ENCODE results near the gene WFIKKN2.

Gene WFIKKN2

DNA sequence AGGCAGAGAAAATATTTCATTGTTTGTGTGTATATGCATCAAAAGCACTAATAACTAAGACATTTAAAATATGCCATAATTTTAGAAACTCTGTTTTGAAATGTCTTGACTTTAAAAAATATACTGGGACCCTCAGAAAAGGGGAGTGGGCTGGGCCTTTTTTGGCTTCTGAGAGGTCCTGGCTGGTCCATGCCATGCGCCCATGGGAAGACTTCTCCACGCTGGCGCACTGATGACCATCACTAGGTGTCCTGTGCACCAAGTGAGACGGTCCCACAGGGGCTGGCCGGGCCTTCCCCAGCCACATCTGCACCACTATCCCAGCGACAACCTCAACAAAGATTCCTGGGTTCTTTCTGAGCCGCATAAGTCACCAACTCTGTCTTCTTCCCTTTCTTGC, 27.0 kb upstream of the WFIKKN2 start:
- no peak for DNase-seq (ENCODE audit: low read depth)

DNA sequence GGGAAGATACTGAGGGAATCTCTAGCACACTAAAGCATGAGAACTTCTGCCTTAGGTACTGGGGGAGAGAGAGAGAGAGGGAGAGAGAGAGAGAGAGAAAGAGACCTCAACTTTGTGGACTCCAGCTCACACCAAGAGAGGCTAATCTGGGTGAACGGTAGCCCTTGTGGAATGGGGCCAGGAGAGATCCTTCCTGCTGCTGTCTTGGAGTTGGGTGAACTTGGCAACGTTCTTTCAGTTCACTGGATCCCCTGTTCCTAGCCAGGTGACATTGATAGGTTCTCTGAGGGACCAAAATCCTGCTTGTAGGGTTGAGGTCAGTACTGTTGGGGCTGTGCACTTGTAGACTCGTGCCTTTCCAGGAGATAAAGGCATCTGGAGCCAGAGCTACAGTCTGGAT, 26.5 kb upstream of the WFIKKN2 start:
- DNase-seq (ENCODE audit: low read depth): no peak

DNA sequence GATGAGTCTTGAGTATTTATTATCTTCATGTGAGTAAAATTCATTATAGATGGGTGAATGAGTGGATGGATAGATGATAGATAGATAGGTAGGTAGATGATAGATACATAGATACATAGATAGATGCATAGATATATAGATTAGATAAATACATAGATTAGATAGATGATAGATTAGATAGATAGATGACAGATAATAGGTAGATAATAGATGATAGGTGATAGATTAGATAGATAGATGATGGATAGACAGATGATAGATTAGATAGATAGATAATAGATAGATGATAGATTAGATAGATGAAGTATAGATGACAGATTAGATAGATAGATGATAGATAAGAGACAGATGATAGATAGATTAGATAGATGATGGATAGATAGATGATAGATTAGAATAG, 21.8 kb upstream of the WFIKKN2 start:
- DNase-seq (ENCODE audit: low read depth): no peak

DNA sequence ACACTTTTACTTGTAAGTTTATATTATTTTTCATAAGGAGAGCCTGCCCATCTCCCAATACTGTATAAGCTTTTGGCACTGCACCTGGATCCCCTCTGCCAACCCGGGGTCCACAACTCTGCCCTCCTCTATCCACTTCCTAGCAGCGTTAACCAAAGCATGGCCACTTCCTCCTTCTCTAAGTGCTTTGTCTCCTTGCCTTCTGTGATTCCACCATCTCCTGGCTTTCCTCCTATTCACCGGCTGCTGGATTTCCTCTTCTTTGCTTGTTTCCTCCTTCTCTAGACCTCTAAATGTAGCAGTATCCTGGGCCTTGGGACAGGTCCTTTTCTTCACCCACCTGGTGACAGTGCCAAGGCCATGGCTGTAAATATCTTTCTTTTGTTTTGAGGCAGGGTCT, 20.0 kb upstream of the WFIKKN2 start:
- no peak for DNase-seq (ENCODE audit: low read depth)

DNA sequence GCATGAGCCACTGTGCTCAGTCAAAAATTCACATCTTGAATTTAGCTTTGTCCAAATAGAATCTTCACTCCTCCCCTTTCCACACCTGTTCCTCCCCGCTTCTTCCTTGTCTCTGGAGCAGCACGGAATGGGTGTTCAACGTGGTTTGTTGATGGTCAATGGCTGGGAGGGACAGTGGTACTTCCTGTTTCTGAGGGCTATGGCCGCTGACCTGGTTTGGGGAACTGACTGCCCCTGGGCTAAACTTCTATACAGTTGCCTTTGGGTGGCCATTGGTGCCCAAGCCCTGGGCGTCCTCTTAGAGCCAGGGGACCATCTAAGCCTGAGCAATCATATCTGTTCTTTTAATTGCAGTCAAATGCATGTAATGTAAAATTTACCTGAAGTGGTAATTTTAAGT, 19.1 kb upstream of the WFIKKN2 start:
- no peak for DNase-seq (ENCODE audit: low read depth)

DNA sequence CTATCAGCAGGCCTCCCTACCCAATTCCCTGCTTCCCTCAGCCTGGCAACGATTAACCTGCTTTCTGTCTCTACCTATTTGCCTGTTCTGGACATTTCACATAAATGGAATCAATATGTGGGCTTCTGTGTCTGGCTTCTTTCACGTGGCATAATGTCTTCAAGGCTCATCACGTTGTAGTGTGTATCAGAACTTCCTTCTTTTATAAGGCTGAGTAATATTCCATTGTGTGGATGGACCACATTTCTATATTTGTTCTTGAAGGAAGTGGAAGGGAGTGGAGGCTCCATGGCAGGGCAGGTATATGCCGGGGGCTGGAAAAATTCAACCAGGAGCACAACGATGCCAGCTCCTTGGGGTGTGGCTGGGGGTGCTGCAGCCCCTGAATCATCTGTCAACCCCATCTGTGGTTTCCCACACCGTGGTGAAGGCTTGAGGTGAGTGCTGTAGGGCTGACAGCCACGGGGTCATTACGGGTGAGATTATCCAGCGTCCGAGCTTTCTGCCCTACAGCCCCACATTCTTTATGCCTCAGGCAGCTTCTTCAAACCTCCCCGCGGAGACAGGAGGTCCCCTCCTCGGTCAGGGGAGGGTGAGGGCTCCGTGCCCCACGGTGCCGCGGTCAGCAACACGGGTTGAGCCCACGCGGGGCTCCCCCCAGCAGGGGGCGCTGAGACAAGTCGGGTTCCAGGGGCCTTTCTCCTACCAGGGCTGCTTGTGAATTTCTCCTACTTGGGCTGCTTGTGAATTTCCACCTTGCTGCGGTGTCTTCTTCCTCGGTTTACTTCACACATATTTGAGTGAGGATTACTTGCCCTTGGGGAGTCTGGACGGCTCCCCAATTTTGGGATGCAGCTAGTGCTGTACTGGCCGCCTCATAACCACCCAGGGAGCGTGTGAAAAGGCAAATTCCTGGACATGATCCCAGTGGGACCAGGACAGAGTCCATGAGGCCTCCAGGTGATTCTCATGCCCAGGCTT, 18.3 kb upstream of the WFIKKN2 start:
- DNase-seq (ENCODE audit: low read depth): peak; percentile 24

DNA sequence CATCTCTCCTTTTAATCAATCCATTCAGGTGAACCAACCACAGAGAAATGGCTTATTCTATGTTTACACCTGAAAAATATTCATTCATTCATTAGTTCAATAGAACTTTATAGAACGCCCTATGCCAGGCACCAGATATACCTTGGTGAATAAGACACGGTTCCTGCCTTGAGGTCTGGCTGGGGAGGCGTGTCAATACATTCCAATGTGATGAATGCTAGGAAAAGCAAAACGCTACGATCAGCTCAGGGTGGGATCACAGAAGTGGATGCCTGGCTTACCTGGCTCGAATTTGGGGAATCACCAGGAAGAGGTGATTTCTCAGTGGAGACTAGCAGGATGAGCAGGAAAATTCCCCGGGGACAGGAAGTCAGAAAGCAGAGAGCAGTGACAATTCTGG, 17.5 kb upstream of the WFIKKN2 start:
- DNase-seq (ENCODE audit: low read depth): peak; percentile 17

DNA sequence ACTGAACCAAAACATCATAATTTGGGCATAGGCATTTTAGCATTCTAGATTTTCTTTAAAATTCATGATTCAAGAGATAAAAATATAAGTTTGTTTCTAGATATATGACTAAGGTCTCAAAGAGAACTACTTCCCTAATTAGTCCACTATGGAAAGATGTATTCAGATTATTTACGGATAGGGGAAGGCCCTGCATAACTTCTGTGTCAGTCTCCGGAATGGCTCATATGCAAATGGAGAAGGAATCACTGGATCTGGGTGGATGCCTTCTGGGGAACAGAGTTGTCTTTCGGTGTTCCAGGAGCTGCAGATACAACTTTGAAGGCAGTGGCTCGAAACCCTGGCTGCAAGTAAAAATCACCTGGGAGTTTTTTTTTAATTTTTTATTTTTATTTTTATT, 17.1 kb upstream of the WFIKKN2 start:
- no peak for DNase-seq (ENCODE audit: low read depth)

DNA sequence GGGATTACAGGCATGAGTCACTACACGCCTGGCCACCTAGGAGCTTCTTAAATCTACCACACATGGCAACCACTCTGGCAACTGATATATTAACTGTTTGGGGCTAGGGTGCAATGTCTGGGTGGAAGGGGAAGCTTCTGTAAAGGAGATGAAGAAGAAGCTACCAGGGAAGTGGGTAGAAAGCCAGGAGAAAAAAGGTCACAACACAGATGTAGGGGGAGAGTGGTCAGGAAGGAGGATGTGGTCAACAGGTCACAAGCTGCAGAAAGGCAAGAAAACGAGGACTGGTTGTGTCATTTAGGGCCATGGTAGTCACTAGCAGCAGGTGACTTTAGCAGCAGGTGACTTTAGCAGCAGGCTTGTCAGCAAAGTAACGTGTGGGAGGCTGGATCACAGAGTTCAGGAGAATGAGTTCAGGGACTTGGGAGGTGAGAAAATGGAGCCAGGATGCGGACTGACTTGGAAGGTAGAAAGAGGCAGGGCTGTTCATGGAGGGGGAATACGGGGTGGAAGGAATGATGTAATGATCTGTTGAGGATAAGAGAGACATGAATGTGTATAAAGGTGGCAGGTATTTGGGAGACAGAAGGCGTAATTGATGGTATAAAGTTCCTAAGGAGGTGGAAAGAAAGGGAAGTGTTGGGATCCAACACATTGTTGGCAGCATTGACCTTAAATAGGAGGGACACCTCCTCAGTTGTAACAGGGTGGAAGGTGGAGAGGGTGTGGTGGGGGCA, 16.3 kb upstream of the WFIKKN2 start:
- no peak for DNase-seq (ENCODE audit: low read depth)

DNA sequence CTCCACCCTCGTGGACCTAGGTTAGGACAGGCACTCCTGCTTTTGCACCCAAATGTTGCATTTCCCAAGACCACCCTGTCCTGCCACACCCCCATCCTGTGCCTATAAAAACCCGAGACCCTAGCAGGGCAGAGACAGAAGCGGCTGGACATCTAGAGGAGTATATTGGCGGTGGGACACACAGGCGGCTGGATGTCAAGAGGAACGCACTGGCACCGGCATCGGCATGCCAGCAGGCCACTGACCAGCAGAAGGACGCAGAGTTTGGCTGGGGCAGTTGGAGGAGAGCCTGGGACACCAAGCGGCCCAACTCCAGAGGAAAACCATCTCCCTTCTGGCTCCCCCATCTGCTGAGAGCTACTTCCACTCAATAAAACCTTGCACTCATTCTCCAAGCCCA, 14.7 kb upstream of the WFIKKN2 start:
- DNase-seq (ENCODE audit: low read depth): no peak

DNA sequence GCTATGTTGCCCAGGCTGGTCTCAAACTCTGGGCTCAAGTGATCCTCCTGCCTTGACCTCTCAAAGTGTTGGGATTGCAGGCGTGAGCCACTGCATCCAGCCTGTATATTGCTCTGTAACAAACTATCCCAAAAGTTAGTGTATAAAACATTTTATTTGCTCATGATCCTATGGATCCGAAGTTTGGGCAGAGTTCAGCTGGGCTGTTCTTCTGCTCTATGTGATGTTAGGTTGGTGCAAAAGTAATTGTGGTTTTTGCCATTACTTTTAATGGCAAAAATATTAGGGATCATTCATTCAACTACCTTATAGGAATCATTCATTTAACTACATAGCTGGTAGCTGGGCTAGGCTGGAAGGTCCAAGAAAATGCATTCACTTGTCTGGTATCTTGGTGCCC, 12.8 kb upstream of the WFIKKN2 start:
- no peak for DNase-seq (ENCODE audit: low read depth)

DNA sequence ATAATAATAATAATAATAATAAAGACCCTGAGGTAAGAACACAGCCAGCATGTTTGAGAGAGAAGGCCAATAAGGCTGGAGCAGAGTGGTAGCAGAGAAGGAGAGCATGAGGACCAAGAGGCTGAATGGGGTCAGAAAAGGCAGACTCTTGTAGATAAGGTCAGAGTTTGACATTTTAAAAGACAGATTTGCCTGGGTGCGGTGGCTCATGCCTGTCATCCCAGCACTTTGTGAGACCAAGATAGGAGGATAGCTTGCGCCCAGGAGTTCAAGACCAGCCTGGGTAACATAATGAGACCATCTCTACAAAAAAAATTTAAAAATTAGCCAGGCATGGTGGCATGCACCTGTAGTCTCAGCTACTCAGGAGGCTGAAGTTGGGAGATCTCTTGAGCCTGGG, 11.0 kb upstream of the WFIKKN2 start:
- no peak for DNase-seq (ENCODE audit: low read depth)

DNA sequence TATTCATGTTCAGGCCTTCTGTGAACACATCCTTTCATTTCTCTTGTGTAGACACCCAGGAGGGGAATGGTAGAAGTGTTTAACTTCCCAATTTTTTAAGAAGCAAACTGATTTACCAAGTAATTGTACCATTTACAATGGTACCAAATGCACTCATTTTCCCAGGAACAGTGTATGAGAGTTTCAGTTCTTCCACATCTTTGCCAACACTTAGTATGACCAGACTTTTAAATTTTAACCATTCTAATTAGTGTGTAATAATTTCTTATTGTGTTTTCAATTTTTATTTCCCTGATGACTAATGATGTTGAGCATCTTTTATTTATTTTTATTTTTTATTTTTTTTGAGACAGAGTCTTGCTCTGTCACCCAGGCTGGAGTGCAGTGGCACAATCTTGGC, 10.2 kb upstream of the WFIKKN2 start:
- no peak for DNase-seq (ENCODE audit: low read depth)

DNA sequence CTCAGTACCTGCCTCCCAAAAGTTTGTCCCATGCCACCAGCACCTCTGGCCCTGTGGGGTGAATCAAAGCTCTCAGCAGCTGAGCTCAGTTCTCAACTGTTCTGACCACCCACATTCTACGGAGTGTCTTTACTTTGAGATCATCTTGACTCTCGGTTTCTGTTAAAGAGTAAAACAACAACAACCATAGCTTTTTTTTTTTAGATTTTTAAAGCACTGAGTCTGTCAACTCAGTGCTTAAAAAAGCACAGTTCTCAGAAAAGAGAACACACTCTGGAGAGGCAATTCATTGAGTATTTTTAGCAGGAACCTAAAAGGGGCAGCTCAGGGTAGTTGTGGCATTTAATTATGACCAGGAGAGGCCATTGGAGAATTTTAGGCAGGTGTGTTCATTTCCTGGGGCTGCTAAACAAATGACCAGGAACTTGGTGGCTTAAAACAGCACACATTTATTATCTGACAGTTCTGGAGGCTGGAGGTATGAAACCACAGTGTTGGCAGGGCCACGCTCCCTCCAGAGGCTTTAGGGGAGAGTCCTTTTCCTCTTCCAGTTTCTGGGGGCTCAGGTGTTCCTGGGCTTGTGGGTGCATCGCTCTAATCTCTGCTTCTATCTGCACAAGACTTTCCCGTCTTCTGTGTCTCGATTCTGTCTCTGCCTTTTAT, 6.7 kb upstream of the WFIKKN2 start:
- no peak for DNase-seq (ENCODE audit: low read depth)

DNA sequence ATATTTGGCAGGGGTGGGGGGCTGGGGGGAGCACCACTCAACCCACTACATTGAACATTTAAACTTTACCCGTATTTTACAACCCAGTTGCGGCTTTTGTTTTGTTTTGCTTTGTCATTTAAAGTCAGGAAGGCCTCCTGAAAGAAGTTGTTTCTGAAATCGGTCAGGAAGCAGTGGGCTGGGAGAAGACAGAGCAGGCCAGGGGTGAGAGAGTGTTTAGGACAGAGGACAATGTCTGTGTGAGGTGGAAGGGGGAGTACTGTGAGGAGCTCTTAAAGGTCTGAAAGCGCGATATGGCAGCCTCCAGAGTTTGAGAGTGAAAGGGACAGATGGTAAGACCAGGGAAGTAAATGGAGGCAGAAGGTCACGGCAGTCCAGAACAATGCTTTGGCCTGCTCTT, 6.1 kb upstream of the WFIKKN2 start:
- no peak for DNase-seq (ENCODE audit: low read depth)

DNA sequence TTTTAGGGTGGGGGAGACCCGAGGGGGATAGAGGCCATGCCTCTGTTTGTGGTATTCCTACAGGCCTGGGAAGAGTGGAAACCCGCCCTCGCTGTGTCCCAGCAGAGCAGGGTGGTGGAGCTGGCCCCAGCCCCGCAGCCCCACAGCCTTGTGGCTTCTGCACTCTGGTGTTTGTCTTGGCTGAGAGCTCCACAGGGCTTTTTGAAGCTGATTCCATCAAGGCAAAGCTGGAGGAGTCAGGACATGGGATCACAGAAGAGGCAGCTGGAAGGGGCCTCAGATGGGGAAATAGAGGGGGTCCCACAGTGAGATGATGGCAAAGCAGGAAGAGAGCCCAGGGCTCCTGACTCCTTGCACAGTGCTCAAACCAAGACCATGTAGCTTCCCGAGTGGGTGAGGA, 5.0 kb upstream of the WFIKKN2 start:
- no peak for DNase-seq (ENCODE audit: low read depth)

DNA sequence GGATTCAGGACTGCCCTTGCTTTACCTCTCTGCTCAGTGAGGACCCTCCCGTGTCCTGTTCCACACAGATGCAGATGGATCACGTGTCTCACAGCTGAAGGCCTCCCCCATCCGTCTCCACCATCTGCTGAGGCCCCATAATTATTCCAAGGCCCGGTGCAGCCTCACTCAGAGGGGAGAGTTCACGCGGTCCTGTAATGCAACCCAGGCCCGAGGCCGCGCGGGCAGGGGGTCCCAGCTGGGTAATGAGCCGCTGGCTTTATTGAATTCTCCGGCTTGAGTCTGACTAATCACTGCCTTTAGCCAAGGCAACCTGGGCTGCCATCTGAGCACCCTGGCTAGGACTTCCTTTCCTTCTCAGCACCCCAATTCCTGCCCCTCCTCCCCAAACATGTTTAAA, 4.4 kb upstream of the WFIKKN2 start:
- DNase-seq (ENCODE audit: low read depth): no peak

DNA sequence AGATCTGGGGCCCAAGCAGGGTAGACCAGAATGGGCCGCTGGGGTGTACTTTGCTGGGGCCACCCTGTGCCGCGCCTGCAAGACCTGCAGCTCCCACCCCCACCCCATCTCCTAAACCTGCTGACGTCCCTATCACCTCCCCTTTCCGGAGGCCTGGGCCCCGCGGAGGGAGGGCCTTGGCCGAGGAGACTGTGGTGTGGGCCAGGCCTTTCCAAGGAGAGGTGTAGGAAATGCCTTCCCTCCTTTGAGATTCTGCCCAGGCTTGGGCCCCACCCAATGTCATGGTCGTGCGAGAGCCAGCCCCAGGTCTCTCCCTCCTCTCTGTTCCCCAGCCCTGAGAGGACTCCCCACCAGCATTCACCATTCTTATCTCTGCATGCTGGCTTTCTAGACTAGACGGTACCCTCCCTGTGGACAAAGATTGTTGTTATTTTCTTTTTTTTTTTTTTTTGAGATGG, 3.9 kb upstream of the WFIKKN2 start:
- DNase-seq (ENCODE audit: low read depth): no peak

DNA sequence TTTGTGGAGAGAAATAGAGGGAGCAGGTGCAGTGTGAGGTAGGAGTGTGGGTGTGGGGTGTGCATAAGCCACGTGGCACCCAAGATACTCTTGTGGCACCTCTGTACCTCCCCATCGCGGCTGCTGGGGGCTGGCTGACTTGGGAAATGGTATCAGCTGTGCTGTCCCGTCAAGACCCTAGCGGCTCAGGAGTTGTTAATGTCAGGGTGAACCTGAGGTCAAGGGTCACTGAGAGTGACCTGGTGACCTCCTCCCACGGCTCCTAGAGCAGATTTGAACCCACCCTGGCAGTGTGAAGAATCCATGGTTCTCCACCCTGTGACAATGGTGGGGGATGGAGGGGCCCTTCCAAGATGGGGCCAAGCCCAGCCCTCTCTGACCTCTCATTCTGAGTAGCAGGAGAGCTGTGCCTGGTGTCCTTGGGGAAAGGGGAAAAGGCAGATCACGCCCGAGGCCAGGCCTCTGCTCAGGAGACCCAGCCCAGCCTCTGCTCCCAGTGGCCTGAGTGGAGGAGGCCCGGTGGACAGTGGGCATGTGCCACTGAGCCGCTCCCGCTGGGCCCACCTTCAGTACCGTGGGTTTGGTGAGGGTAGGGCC, 3.0 kb upstream of the WFIKKN2 start:
- no peak for DNase-seq (ENCODE audit: low read depth)

DNA sequence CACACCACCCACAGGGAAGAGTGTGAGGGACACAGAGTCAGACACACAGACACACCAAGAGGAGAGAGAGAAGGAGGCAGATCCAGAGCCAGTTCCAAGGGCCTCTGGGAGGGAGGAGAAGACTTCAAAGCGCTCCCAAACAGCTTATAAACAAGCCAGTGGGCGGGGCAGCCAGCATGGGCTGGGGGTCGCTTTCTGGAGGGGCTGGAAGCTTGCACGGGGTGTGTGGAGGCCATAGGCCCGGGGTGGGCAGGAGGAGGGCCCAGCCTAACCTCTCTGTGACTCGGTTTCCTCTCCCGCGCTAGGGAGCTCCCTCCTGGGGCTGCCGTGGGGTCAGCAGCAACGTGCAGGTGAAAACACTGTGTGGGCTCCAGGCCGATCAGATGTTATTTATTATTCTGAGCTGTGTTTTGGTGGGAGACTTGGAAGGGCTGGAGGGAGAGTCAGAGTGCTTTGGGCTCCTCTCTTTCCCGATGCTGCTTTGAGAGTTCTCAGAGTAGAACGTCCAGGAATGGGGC, 2.5 kb upstream of the WFIKKN2 start:
- DNase-seq (ENCODE audit: low read depth): no peak

DNA sequence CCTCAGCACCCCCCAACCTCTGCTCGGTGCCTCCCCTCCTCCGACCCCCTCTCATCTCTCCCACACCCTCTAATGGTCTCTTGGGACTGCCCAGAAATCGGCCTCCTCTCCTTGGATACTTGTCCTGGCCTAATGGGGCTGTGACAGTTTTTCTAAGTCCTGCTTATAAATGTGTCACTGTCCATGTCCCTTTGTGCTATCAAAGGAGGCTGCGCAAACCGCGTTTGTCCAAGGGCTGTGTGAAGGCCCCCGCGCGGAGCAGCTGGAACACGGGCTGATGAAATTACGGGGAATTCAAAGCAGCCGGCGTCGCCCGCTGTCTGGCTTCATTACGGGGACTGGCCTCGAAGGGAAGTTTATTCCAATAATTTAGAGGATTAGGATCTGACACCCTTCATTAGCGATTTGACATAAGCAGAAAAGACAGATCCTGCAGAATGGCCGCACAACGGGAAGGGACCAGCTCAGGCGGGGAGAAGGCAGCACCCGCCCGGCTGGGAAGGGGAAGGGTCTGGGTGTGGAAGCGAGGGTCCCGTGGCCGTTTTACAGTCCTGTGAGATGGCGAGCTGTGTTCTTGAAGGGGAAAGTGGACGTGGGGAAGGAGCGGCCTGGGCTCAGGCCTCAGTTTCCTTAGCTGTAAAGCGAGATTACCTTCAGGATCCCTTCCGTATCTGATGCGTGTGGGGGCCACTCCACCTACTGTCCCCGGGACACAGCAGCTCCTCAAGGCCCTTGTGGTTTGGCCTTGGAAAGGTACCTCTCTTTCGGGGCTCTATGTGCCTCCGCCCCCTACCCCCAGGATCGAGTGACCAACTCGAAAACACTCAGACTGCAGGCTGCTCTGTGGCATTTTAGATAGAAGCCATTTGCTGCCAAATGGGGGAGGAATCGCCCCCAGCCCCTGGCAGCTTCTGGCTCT, 1.6 kb upstream of the WFIKKN2 start:
- no peak for DNase-seq (ENCODE audit: low read depth)

Data from amniotic epithelial cell (primary cell).